ENCODE results near the gene ARPC5. TPM values are rescaled to one million over a fixed set of nuclear protein-coding genes. Genes with fewer than 3 reads are reported as not detected.
"Not testable (repeated sequence)": the region's sequence is repeated elsewhere in the genome, so short reads cannot be mapped to it uniquely, and the experiment has no call there.

ARPC5 gene
- 135 and 148 TPM in 2 replicates for total RNA-seq (2022)
- percentile 94 among the genes with signal in this experiment for Bru-seq, nascent RNA
- percentile 98 among the genes with signal in this experiment for BruChase-seq, experiment 1, labeled RNA remaining after a 6-hour chase
- percentile 96 among the genes with signal in this experiment for BruChase-seq, experiment 2, labeled RNA remaining after a 2-hour chase
- long read RNA-seq, full-length matches to known transcripts, result 455 of 468 reads
- long read RNA-seq, partial matches to known transcripts, result 3 of 468 reads
- long read RNA-seq, other reads (novel, unspliced or antisense), result 10 of 468 reads

- no peak for TF ChIP-seq CTCF (IDR thresholded peaks at IDR 0.05; ENCODE audit: unreplicated experiment)
- DNase-seq, result peak; percentile 98
- Mint-ChIP-seq H3K9me3 (ENCODE audit: low read depth, unreplicated experiment) (no peaks in the 10 kb centered on the region), H3K27ac (ENCODE audit: unreplicated experiment) (peak within 1 kb of the TSS; percentile 94), H3K36me3 (ENCODE audit: insufficient read depth, unreplicated experiment) (peaks cover 40% of the 10 kb centered on the region), H3K4me3 (ENCODE audit: low read depth, unreplicated experiment) (peak within 1 kb of the TSS; percentile 95), H3K27me3 (ENCODE audit: unreplicated experiment) (peaks cover 10% of the 10 kb centered on the region), H3K4me1 (ENCODE audit: low read depth, unreplicated experiment) (peaks cover 22% of the 10 kb centered on the region)
- intact Hi-C loops (cut with micrococcal nuclease; ENCODE audit: unreplicated experiment), result no loop called here
- no TSS peak for BruUV-seq (replicated peaks)
- CTCF ChIA-PET, result interaction anchor here (0.5 to 1.1 kb wide), 4 partner anchors 20 to 400 kb away, joined by 3 to 5 read pairs (median 4); no protein-coding TSS in a partner anchor
Observed at GRCh38 chr1:183635606-183636333, at the start of gene ARPC5. TSS of gene ARPC5 (minus strand) at chr1:183635783. CDS start at chr1:183635659, 124 bp downstream.

- intact Hi-C loops (cut with micrococcal nuclease; ENCODE audit: unreplicated experiment), result loop anchor here (1.0 to 10.0 kb wide), 4 partner anchors 30 to 230 kb away; no protein-coding TSS in a partner anchor
- CTCF ChIA-PET, result interaction anchor here (0.5 to 2.5 kb wide), 12 partner anchors 9 to 404 kb away, joined by 3 to 27 read pairs (median 5); partner anchors contain the start of gene APOBEC4
- peak; percentile 47 for DNase-seq
- TF ChIP-seq CTCF (IDR thresholded peaks at IDR 0.05; ENCODE audit: unreplicated experiment), result peak; percentile 66
- Mint-ChIP-seq H3K27ac (ENCODE audit: unreplicated experiment) (no peak overlapping the region), H3K36me3 (ENCODE audit: insufficient read depth, unreplicated experiment) (peaks cover 7% of the 10 kb centered on the region), H3K27me3 (ENCODE audit: unreplicated experiment) (no peaks in the 10 kb centered on the region), H3K9me3 (ENCODE audit: low read depth, unreplicated experiment) (no peaks in the 10 kb centered on the region), H3K4me3 (ENCODE audit: low read depth, unreplicated experiment) (no peak overlapping the region), H3K4me1 (ENCODE audit: low read depth, unreplicated experiment) (peaks cover 10% of the 10 kb centered on the region)
- BruUV-seq (replicated peaks), result no TSS peak
Observed at GRCh38 chr1:183685112-183685713, 49.6 kb upstream of the ARPC5 start.

- H3K4me1 Mint-ChIP-seq (ENCODE audit: low read depth, unreplicated experiment); H3K4me3 Mint-ChIP-seq (ENCODE audit: low read depth, unreplicated experiment); H3K9me3 Mint-ChIP-seq (ENCODE audit: low read depth, unreplicated experiment); H3K27me3 Mint-ChIP-seq (ENCODE audit: unreplicated experiment); H3K27ac Mint-ChIP-seq (ENCODE audit: unreplicated experiment); H3K36me3 Mint-ChIP-seq (ENCODE audit: insufficient read depth, unreplicated experiment); CTCF ChIA-PET; intact Hi-C loops (cut with micrococcal nuclease; ENCODE audit: unreplicated experiment); DNase-seq; BruUV-seq (replicated peaks): not testable (repeated sequence)
Observed at GRCh38 chr1:183679363-183679762, 43.8 kb upstream of the ARPC5 start.

- BruUV-seq (replicated peaks), result no TSS peak
- no peak overlapping the region for H3K4me3 Mint-ChIP-seq (ENCODE audit: low read depth, unreplicated experiment)
- peaks cover 15% of the 10 kb centered on the region for H3K27me3 Mint-ChIP-seq (ENCODE audit: unreplicated experiment)
Observed at GRCh38 chr1:183678819-183679218, 43.2 kb upstream of the ARPC5 start.

More at GRCh38 chr1:183678819-183679218, 43.2 kb upstream of the ARPC5 start:
- no peak for DNase-seq
- Mint-ChIP-seq H3K4me1 (ENCODE audit: low read depth, unreplicated experiment) (no peaks in the 10 kb centered on the region), H3K27ac (ENCODE audit: unreplicated experiment) (no peak overlapping the region), H3K9me3 (ENCODE audit: low read depth, unreplicated experiment) (no peaks in the 10 kb centered on the region), H3K36me3 (ENCODE audit: insufficient read depth, unreplicated experiment) (no peaks in the 10 kb centered on the region)
- TF ChIP-seq CTCF (IDR thresholded peaks at IDR 0.05; ENCODE audit: unreplicated experiment), result no peak
- intact Hi-C loops (cut with micrococcal nuclease; ENCODE audit: unreplicated experiment), result no loop called here
- CTCF ChIA-PET, result interaction anchor here (0.6 to 0.7 kb wide), 2 partner anchors 252 to 292 kb away, joined by 3 to 6 read pairs; no protein-coding TSS in a partner anchor
